Activated T-helper 1 cell treated with anti-CD3 and anti-CD28 coated beads, Interleukin-12 subunit alpha, Interleukin-12 subunit beta, Interleukin-2, Interleukin-4 antibody, amounts not matched to agents 30 ng/mL and 10 ng/mL and 1 ng/mL, durations not matched to agents 14 hours and 24 hours and 36 hours (primary cell): ENCODE results near the gene PPM1N. TPM values are rescaled to one million over a fixed set of nuclear protein-coding genes. Genes with fewer than 3 reads are reported as not detected.

Experiments used
- DNase-seq: peaks from one replicate; pipeline ENCODE4 v3.0.0; 2021; ENCODE audit warnings: low spot score
- H3K27ac Mint-ChIP-seq: one replicate; pipeline ENCODE4 v1.8.0; 2021; ENCODE audit warnings: mild to moderate bottlenecking, mixed read lengths
- H3K27me3 Mint-ChIP-seq: one replicate; pipeline ENCODE4 v1.8.0; 2022; ENCODE audit warnings: mild to moderate bottlenecking, moderate library complexity, mixed read lengths; ENCODE audit not compliant: insufficient read depth
- H3K36me3 Mint-ChIP-seq: one replicate; pipeline ENCODE4 v1.8.0; 2021; ENCODE audit warnings: low read depth, mixed read lengths
- H3K4me1 Mint-ChIP-seq: one replicate; pipeline ENCODE4 v1.8.0; 2021; ENCODE audit warnings: low read depth, mixed read lengths
- H3K4me3 Mint-ChIP-seq: one replicate; pipeline ENCODE4 v1.8.0; 2021; ENCODE audit warnings: mild to moderate bottlenecking, moderate library complexity, mixed read lengths
- H3K9me3 Mint-ChIP-seq: one replicate; pipeline ENCODE4 v1.8.0; 2021; ENCODE audit warnings: mixed read lengths
- intact Hi-C: fragments of 100-400 bp; cut with micrococcal nuclease; formaldehyde crosslinking; loops from one replicate; pipeline ENCODE4 v1.15.1; 2024
- total RNA-seq: library from RNA; stranded (reverse); gene quantifications from 2 replicates; pipeline ENCODE4 v1.2.3, GENCODE V29; 2022

The PPM1N gene
- total RNA-seq, 1 donor from 2014 or later, result 1.0 TPM

GRCh38 chr19:45523642-45524256 is 25.5 kb downstream of the PPM1N start:
- no peak overlapping the region for H3K4me3 Mint-ChIP-seq
- DNase-seq, result peak; percentile 65
- intact Hi-C loops, result loop anchor here (1.0 to 2.0 kb wide), 7 partner anchors 17 to 194 kb away; partner anchors contain the start of gene QPCTL
- H3K27ac Mint-ChIP-seq, result peak overlapping the region; percentile 37
- no peaks in the 10 kb centered on the region for H3K9me3 Mint-ChIP-seq
- H3K36me3 Mint-ChIP-seq, result peaks cover 41% of the 10 kb centered on the region
- H3K4me1 Mint-ChIP-seq, result peaks cover 14% of the 10 kb centered on the region
- H3K27me3 Mint-ChIP-seq, result no peaks in the 10 kb centered on the region

- H3K36me3 Mint-ChIP-seq, result peaks cover 46% of the 10 kb centered on the region
- H3K27ac Mint-ChIP-seq, result no peak overlapping the region
These were observed 26.4 kb downstream of the PPM1N start for GRCh38 chr19:45524575-45525129.

DNA sequence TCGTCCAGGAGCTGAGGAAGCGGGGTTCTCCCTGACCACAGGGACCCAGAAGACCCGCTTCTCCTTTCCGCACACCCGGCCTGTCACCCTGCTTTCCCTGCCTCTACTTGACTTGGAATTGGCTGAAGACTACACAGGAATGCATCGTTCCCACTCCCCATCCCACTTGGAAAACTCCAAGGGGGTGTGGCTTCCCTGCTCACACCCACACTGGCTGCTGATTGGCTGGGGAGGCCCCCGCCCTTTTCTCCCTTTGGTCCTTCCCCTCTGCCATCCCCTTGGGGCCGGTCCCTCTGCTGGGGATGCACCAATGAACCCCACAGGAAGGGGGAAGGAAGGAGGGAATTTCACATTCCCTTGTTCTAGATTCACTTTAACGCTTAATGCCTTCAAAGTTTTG is 27.9 kb downstream of the PPM1N start:
- DNase-seq, result no peak
- Mint-ChIP-seq H3K4me1 (peaks cover 14% of the 10 kb centered on the region), H3K36me3 (peaks cover 42% of the 10 kb centered on the region), H3K9me3 (no peaks in the 10 kb centered on the region), H3K27ac (no peak overlapping the region), H3K4me3 (no peak overlapping the region), H3K27me3 (no peaks in the 10 kb centered on the region)
- intact Hi-C loops, result no loop called here

More at GRCh38 chr19:45524575-45525129, 26.4 kb downstream of the PPM1N start:
- DNase-seq, result no peak
- intact Hi-C loops, result no loop called here
- no peaks in the 10 kb centered on the region for H3K27me3 Mint-ChIP-seq
- H3K9me3 Mint-ChIP-seq, result no peaks in the 10 kb centered on the region
- peaks cover 14% of the 10 kb centered on the region for H3K4me1 Mint-ChIP-seq
- no peak overlapping the region for H3K4me3 Mint-ChIP-seq

DNA sequence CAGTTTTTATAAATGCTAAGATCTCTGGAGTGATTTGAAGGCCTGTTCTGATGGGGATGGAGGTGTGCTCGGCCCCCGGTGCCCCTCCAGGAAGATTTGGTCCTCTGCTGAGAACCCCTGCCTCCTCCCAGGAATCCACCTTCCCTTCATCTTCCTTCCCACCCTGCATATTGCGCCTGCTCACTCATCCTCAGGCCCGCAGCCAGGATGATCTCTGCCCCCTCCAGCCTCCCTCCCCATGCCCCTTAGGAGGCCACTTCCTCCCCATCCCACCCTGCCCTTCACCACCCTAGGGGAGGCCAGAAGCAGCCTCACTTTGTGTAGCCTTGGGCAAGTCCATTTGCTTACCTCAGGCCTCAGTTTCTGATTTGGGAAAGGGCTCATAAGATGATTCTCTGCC is 28.7 kb downstream of the PPM1N start:
- intact Hi-C loops, result no loop called here
- H3K4me3 Mint-ChIP-seq, result no peak overlapping the region
- peaks cover 46% of the 10 kb centered on the region for H3K36me3 Mint-ChIP-seq
- DNase-seq, result no peak
- H3K27me3 Mint-ChIP-seq, result no peaks in the 10 kb centered on the region
- H3K4me1 Mint-ChIP-seq, result peaks cover 14% of the 10 kb centered on the region
- H3K9me3 Mint-ChIP-seq, result no peaks in the 10 kb centered on the region
- H3K27ac Mint-ChIP-seq, result no peak overlapping the region

DNA sequence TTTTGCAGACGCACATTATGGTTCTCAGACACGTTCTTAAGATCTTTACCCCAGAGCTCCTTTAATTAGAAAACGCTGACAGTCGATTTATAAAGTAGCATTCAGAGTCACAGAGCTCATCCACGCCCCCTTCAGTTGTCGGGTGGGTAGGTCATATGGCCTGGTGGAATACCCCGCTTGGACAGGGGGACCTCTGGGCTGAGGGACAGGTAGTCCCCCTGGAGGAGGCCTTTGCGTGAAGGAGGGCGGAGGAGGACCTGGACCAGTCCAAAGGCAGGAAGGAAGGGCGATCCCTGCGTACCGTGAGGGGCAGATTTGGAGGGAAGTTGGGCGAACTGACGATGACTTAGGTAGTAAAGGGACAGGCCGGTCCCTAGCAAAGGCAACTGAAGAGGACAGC is 29.5 kb downstream of the PPM1N start:
- Mint-ChIP-seq H3K36me3 (peaks cover 46% of the 10 kb centered on the region), H3K4me3 (no peak overlapping the region), H3K9me3 (no peaks in the 10 kb centered on the region)

DNA sequence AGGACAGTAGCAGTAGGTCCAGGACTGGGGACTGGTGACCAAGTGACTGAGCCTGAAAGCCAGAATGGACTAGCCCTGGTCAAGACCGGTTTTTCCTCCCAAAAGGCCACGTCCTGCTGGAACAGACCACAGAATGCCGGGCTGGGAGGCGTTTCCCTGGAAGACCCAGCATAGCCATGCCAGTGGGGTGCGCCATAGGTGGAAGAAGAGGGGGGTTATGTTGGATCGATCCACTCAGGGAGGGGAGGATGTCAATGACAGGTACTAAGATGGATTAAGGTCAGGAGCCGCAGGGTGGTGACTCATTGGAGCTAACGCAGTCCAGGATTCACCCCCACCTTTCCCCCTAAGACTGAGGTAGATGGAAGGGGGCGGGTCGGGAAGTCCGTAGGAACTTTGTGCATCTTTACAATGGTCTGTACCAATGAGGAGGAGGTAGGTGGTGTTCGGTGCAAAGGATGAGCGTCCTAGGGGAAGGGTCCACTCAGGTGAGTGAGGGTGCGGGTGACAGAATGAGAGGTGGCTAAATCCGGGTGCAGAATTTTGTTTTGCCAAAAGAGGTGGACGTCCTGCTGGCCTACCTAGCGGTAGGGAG is 30.0 kb downstream of the PPM1N start:
- no peak overlapping the region for H3K4me3 Mint-ChIP-seq
- peaks cover 12% of the 10 kb centered on the region for H3K4me1 Mint-ChIP-seq
- H3K27me3 Mint-ChIP-seq, result no peaks in the 10 kb centered on the region
- H3K9me3 Mint-ChIP-seq, result no peaks in the 10 kb centered on the region
- H3K27ac Mint-ChIP-seq, result peak overlapping the region; percentile 49
- peaks cover 46% of the 10 kb centered on the region for H3K36me3 Mint-ChIP-seq
- DNase-seq, result no peak
- intact Hi-C loops, result no loop called here

More for the DNA sequence above, 29.5 kb downstream of the PPM1N start:
- Mint-ChIP-seq H3K4me1 (peaks cover 14% of the 10 kb centered on the region), H3K27me3 (no peaks in the 10 kb centered on the region), H3K27ac (no peak overlapping the region)
- no peak for DNase-seq
- intact Hi-C loops, result no loop called here

DNA sequence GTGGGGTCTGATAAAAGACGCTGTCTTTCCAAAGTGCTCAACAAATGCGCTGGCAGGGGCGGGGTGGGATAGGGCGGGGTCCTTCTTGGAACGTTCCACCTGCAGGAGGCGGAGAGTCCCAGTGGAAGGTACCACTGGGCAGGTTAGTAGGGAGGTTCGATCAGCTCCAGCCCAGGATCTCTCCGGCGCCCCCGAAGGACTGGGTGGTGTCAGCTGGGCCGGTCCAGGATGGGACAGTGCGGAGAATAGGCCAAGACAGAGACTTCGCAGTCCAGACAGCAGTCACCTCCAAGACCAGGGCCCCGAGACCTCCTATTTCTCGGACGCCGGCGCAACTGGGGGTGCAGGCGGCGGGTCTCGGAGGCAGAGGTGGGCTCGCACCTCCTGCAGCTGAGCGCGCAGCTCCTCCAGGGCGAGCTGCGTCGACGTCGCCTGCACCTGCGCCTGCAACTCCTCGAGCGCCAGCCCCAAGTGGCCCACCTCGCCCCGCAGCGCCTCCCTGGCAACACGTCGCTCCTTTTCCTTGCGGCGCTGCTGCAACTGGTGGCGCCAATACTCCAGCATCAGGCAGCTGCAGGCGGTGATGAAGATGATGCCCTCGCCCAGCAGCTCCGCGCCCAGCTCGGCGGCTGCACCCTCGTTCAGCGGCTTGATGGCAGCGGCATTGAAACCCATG is 30.6 kb downstream of the PPM1N start:
- H3K27me3 Mint-ChIP-seq, result no peaks in the 10 kb centered on the region
- peaks cover 6% of the 10 kb centered on the region for H3K4me1 Mint-ChIP-seq
- intact Hi-C loops, result no loop called here
- H3K4me3 Mint-ChIP-seq, result no peak overlapping the region
- H3K27ac Mint-ChIP-seq, result no peak overlapping the region
- H3K9me3 Mint-ChIP-seq, result no peaks in the 10 kb centered on the region
- DNase-seq, result no peak
- H3K36me3 Mint-ChIP-seq, result peaks cover 39% of the 10 kb centered on the region

GRCh38 chr19:45529420-45529785 is 31.2 kb downstream of the PPM1N start:
- Mint-ChIP-seq H3K36me3 (peaks cover 35% of the 10 kb centered on the region), H3K4me1 (peaks cover 4% of the 10 kb centered on the region), H3K4me3 (no peak overlapping the region), H3K9me3 (no peaks in the 10 kb centered on the region), H3K27me3 (no peaks in the 10 kb centered on the region), H3K27ac (no peak overlapping the region)
- intact Hi-C loops, result no loop called here
- no peak for DNase-seq

DNA sequence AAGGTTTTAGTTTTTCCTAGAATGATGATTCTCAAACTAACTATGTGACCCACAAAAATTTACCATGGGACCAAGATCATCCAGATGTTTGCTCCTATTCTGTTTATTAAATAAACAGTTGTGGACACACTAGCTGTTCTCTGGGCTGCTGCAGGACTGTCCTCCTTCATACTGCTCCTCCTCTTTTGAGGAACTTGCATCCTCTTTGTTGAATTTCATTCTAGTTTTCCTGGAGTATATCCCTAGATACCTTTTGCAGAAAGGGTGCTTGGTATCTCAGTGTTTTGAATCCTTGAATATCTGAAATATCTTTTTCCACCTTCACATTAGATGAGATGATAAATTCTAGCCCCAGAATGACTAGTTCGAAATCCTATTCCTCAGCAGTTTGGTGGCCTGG is 33.1 kb downstream of the PPM1N start:
- Mint-ChIP-seq H3K4me1 (peaks cover 4% of the 10 kb centered on the region), H3K9me3 (no peaks in the 10 kb centered on the region), H3K36me3 (peaks cover 30% of the 10 kb centered on the region), H3K27ac (no peak overlapping the region), H3K27me3 (no peaks in the 10 kb centered on the region), H3K4me3 (no peak overlapping the region)
- DNase-seq, result no peak
- intact Hi-C loops, result no loop called here

- H3K4me3 Mint-ChIP-seq, result no peak overlapping the region
- peaks cover 11% of the 10 kb centered on the region for H3K9me3 Mint-ChIP-seq
- H3K27me3 Mint-ChIP-seq, result no peaks in the 10 kb centered on the region
- no peaks in the 10 kb centered on the region for H3K36me3 Mint-ChIP-seq
- no peak overlapping the region for H3K27ac Mint-ChIP-seq
- peaks cover 7% of the 10 kb centered on the region for H3K4me1 Mint-ChIP-seq
- intact Hi-C loops, result no loop called here
- DNase-seq, result no peak
These were observed 41.2 kb downstream of the PPM1N start for GRCh38 chr19:45539459-45539858.

- no peak for DNase-seq
- H3K27ac Mint-ChIP-seq, result no peak overlapping the region
- intact Hi-C loops, result no loop called here
- no peaks in the 10 kb centered on the region for H3K27me3 Mint-ChIP-seq
- no peaks in the 10 kb centered on the region for H3K36me3 Mint-ChIP-seq
- no peak overlapping the region for H3K4me3 Mint-ChIP-seq
- peaks cover 11% of the 10 kb centered on the region for H3K9me3 Mint-ChIP-seq
- H3K4me1 Mint-ChIP-seq, result peaks cover 7% of the 10 kb centered on the region
These were observed 44.0 kb downstream of the PPM1N start for GRCh38 chr19:45542234-45542668.

- no peak for DNase-seq
- Mint-ChIP-seq H3K4me1 (peaks cover 7% of the 10 kb centered on the region), H3K9me3 (no peaks in the 10 kb centered on the region), H3K4me3 (no peak overlapping the region), H3K27ac (no peak overlapping the region), H3K27me3 (no peaks in the 10 kb centered on the region), H3K36me3 (no peaks in the 10 kb centered on the region)
- intact Hi-C loops, result no loop called here
These were observed 49.0 kb downstream of the PPM1N start for GRCh38 chr19:45547211-45547770.
